Mesodermal cell (in vitro differentiated cells): ENCODE results near the gene PTPRN2.

Experiments used
- H3K27ac ChIP-seq: 2 replicates; pipeline ENCODE4 v1.7.0; 2013; ENCODE audit warnings: mild to moderate bottlenecking, low read depth, low read length, moderate library complexity; ENCODE audit not compliant: severe bottlenecking
- H3K36me3 ChIP-seq: 2 replicates; pipeline ENCODE4 v1.7.1; 2013; ENCODE audit warnings: mild to moderate bottlenecking, low read length, moderate library complexity; ENCODE audit not compliant: control insufficient read depth, insufficient read depth
- H3K4me1 ChIP-seq: one replicate; pipeline ENCODE4 v1.7.1; 2013; ENCODE audit warnings: mild to moderate bottlenecking, low read length; ENCODE audit not compliant: insufficient read depth, control insufficient read depth, poor library complexity, severe bottlenecking
- H3K4me3 ChIP-seq: 2 replicates; pipeline ENCODE4 v1.7.0; 2013; ENCODE audit warnings: low read length, control low read depth, mild to moderate bottlenecking; ENCODE audit not compliant: insufficient read depth, poor library complexity, severe bottlenecking; ENCODE audit errors: extremely low read depth
- H3K9me3 ChIP-seq: 2 replicates; pipeline ENCODE4 v1.7.1; 2013; ENCODE audit warnings: mild to moderate bottlenecking, low read length, moderate library complexity; ENCODE audit not compliant: control insufficient read depth
- WGBS, 2 experiments: methylation state at CpG; one replicate each; pipeline ENCODE4 v1.1.5; 2013; ENCODE audit warnings: missing lambda C conversion rate in 2 of 2; ENCODE audit not compliant: insufficient coverage in 2 of 2; 5-methylcytosine and 5-hydroxymethylcytosine counted together

Gene PTPRN2

DNA sequence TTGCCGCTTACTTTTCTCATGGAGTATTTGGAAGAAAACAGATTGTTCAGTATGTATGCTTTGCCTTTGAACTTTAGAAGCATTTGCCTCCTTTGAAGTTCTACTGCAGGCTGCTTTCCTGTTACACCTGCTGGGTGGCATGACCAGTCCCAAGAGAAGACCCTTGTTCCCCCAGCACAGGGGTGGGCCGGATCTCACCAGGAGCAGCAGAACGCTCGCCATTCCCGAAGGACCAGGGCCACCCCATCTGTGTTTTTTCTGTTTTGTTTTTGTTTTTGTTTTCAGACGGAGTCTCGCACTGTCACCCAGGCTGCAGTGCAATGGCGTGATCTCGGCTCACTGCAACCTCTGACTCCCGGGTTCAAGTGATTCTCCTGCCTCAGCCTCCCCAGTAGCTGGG is 493.6 kb downstream of the PTPRN2 start:
- no peak overlapping the region for H3K4me3 ChIP-seq
- 84 to 86% methylated on average over 9 to 10 of the region's 10 CpGs for WGBS, 2 experiments
- H3K4me1 ChIP-seq, result no peaks in the 10 kb centered on the region
- peaks cover 53% of the 10 kb centered on the region for H3K9me3 ChIP-seq
- H3K36me3 ChIP-seq, result no peaks in the 10 kb centered on the region
- H3K27ac ChIP-seq, result no peak overlapping the region

DNA sequence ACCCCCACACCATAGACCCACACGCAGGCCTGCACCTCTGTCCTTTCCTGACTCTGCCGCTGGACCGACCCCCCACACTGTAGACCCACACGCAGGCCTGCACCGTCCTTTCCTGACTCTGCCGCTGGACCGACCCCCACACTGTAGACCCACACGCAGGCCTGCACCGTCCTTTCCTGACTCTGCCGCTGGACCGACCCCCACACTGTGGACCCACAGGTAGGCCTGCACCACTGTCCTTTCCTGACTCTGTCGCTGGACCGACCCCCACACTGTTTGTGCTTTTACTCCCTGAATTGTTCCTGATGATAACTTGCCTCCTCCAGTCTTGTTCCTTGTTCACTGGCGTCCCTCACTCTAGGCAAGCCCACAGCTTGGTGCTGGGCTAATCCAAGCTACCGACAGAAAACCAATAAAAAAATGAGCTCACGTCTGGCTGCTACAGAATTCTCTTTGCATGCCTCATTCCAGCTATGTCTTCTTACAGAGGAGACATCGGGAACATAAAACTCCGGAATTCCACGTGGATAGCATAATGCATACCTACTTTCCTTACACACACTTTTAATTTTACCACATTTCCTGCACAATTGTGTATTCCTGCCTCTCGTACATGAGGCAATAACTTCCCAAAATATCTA is 494.3 kb downstream of the PTPRN2 start:
- Histone ChIP-seq H3K36me3 (no peaks in the 10 kb centered on the region), H3K9me3 (peaks cover 53% of the 10 kb centered on the region), H3K27ac (no peak overlapping the region), H3K4me1 (no peaks in the 10 kb centered on the region), H3K4me3 (no peak overlapping the region)
- WGBS, 2 experiments, result 78 to 82% methylated on average over 15 to 16 of the region's 20 CpGs

DNA sequence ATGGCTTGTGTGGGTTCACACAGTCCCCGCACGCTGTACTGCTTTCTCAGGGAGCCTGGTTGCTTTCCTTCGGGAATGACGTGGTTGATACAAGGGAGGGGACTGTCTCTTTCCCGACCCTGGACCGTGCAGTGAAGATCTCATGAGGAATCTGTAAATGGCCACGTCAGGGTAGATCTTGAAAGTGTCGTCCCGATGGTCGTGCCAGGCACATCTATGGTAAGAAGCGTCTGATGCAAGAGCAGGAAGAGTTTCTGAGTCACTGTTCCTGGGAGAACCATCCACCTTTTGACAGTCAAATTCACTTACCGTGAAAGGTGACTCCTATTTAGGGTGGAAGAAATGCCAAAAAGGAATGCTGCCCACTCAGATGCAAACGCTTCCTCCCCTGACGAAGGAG is 500.4 kb downstream of the PTPRN2 start:
- no peaks in the 10 kb centered on the region for H3K36me3 ChIP-seq
- H3K27ac ChIP-seq, result no peak overlapping the region
- H3K4me1 ChIP-seq, result no peaks in the 10 kb centered on the region
- 75 to 79% methylated on average over 10 to 11 of the region's 14 CpGs for WGBS, 2 experiments
- no peak overlapping the region for H3K4me3 ChIP-seq
- peaks cover 58% of the 10 kb centered on the region for H3K9me3 ChIP-seq

DNA sequence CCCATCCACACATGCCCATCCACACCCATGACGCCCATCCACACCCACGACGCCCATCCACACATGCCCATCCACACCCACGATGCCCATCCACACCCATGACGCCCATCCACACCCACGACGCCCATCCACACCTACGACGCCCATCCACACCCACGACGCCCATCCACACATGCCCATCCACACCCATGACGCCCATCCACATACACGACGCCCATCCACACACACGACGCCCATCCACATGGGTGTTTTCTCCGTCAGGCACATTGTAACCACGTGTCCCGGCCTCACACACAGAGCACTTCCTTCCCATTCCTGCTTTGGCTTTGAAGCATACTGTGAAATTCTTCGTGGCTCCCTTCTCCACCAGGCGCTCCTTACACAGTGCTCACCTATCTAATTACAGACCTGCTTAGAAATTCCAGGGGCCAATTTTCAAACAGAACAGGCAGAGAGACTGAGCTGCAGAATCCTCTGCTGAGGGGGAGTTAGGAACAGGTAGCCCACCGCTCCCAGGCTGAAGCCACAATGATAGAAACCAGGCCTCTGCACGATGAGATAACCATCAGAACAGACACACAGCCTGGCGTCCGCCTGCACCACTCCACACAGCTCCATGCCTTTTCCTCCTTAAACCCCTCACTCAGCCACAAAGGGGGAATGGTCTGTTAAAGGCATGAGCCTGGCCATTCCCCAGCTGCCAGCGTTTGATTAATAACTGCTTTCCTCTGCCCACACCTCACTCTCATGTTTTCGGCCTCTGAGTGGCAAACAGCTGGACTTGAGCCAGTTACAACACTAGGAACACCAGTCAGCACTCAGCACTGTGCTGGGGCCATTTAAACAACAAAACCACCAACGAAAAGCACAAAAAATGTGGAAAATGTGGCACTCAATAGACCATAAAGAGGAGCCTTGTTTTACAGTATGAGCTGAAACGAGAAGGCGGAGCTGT is 501.6 kb downstream of the PTPRN2 start:
- WGBS, 2 experiments, result 83 to 85% methylated on average over 11 to 28 of the region's 30 CpGs
- no peak overlapping the region for H3K4me3 ChIP-seq
- no peak overlapping the region for H3K27ac ChIP-seq
- peaks cover 64% of the 10 kb centered on the region for H3K9me3 ChIP-seq
- no peaks in the 10 kb centered on the region for H3K4me1 ChIP-seq
- no peaks in the 10 kb centered on the region for H3K36me3 ChIP-seq

DNA sequence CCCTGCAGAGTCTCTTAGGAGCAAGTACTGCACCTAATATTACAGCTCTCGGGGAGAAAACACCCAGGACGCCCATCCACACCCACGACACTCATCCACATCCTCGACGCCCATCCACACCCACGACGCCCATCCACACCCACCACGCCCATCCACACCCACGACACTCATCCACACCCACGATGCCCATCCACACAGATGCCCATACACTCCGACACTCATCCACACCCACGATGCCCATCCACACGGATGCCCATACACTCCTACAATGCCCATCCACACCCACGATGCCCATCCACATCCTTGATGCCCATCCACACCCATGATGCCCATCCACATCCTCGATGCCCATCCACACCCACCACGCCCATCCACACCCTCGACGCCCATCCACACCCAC is 503.1 kb downstream of the PTPRN2 start:
- WGBS, 2 experiments, result 60 to 84% methylated on average over 1 to 16 of the region's 18 CpGs
- Histone ChIP-seq H3K9me3 (peaks cover 74% of the 10 kb centered on the region), H3K4me3 (no peak overlapping the region), H3K4me1 (no peaks in the 10 kb centered on the region), H3K27ac (no peak overlapping the region), H3K36me3 (no peaks in the 10 kb centered on the region)

DNA sequence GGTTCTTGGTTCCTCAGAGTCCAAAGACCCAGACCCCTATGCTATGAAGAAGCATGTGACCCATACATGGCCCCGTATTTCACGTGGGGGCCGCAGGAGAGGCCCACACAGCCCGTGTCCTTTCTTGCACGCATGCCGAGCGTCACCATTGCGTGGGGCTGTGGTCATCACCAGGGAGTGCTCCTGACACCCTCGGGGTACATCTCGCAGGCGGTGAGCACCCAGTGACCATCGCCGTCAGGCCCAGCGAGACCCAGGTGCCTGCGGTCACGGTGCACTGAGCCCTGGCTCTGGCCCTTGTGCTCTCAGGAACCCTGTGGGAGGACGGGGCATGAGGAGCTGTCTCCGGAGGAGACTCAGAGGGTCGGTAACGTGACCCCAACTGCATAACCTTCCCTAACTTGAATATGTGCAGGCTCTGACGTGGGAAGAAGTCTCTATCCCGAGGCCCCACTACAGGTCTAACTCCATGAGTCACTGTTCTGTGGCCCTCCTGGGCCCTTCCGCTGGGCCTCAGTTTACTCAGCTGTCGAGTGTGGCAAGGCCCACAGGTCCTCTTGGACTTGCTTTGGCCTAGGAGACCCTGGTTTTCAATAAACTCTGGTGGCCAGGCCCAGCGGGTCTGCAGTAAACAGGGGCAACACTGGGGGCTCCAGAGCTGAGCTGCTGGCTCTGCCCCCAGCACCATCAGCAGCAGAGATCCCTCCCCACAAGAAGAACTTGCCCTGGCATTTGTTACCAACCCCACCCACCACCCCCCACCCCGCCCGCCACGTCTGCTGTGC is 503.9 kb downstream of the PTPRN2 start:
- H3K9me3 ChIP-seq, result peaks cover 78% of the 10 kb centered on the region
- no peak overlapping the region for H3K27ac ChIP-seq
- no peak overlapping the region for H3K4me3 ChIP-seq
- no peaks in the 10 kb centered on the region for H3K36me3 ChIP-seq
- 81 to 82% methylated on average over 18 to 23 of the region's 28 CpGs for WGBS, 2 experiments
- H3K4me1 ChIP-seq, result no peaks in the 10 kb centered on the region

DNA sequence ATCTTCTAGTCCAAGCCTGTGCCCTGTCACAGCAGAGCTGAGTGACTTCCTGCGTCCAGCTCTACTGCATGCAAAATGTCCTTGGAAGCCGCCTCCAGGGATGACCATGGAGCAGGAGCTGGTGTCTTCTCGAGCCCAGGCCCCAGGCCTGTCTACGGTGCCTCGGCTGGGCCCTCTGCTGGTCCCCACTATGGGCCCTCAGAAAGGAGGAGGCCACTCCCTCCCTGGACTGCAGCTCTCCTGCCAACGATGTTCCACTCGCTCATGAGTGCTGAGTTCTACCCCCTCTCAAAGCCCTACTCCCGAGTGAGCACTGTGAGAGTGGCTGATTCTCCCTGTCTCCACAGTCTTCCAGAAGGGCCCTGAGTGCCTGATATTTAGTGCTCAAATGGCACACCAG is 504.9 kb downstream of the PTPRN2 start:
- no peak overlapping the region for H3K27ac ChIP-seq
- H3K4me1 ChIP-seq, result no peaks in the 10 kb centered on the region
- 79 to 85% methylated on average over 7 to 8 of the region's 8 CpGs for WGBS, 2 experiments
- no peaks in the 10 kb centered on the region for H3K36me3 ChIP-seq
- no peak overlapping the region for H3K4me3 ChIP-seq
- H3K9me3 ChIP-seq, result peaks cover 87% of the 10 kb centered on the region

DNA sequence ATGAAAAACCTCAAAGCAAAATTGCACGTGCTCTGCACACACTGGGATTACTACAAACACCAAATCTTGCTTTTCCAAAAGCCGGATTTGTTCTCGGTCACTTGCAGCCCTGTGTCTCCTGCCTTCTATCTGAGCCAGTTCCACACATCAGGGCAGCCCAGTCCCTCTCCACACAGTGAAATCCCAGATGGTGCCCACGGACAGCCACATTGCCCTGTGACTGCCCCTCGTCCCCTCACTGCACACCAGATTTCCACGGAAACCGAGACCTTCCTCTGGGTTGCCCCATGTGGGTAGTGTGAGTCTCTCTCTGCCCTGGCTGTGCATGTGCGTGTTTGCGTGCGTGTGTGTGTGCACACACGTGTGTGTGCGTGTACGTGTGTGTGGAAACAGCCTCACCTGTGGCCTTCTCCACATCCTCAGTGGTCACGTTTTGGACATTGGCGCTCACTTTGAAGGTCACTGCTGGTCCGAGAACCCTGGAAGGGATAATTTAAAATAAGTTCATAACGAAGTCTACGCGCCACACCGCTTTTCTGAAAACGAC is 506.7 kb downstream of the PTPRN2 start:
- Histone ChIP-seq H3K36me3 (no peaks in the 10 kb centered on the region), H3K4me3 (no peak overlapping the region), H3K4me1 (no peaks in the 10 kb centered on the region), H3K27ac (no peak overlapping the region), H3K9me3 (peaks cover 89% of the 10 kb centered on the region)
- WGBS, 2 experiments, result 77 to 84% methylated on average over 21 of the region's 21 CpGs

DNA sequence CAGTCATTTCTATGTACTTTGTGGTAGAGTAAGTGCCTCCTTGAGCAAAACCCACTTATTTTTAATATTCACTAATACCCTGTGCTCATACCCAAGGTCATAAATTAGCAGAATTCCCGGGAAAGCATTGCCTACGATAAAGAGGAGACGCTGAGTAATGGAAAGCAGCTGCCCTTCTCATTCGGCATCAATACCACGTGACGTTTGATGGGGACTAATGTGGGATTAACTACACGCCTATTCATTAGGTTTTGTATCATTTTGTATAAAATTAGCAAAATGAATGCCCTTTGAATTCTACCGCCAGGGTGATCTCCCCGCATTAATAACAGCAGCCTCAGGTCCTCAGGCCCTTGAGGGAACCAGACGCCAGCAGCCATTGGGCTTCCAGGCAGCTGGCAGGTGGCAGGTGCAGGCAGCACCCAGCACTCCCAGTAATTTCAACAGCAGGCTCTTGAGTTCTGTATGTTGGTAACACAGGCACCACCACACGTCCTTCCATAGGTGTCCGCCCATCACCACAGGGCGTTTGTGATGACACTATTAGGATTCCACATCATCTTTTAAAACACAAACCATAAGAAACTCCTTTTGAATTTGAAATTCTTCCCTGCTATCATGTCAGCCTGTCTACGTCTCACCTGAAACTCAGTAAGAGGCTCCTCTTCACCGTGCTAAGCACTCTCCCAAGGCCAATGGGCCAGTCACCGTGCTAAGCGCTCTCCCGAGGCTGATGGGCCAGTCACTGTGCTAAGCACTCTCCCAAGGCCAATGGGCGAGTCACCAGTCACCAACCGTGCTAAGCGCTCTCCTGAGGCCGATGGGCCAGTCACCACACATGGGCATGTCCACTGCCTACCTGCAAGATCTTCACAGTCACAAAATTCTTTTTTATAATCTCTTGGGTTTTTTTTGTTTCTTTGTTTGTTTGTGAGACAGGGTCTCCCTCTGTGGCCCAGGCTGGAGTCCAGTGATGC is 509.4 kb downstream of the PTPRN2 start:
- H3K4me1 ChIP-seq, result no peaks in the 10 kb centered on the region
- no peak overlapping the region for H3K27ac ChIP-seq
- no peak overlapping the region for H3K4me3 ChIP-seq
- no peaks in the 10 kb centered on the region for H3K36me3 ChIP-seq
- 81 to 83% methylated on average over 19 to 20 of the region's 22 CpGs for WGBS, 2 experiments
- peaks cover 95% of the 10 kb centered on the region for H3K9me3 ChIP-seq
